PC-9 (cell line): ENCODE measurements around the gene PEX14. TPM values are rescaled to one million over a fixed set of nuclear protein-coding genes. Genes with fewer than 3 reads are reported as not detected.

Source experiments
- BruUV-seq: library from RNA; stranded (reverse); fragments of 400-500 nt; replicated peaks from 2 replicates; lab custom pipeline; 2021; lab: Mats Ljungman, UMichigan
- CTCF ChIA-PET: fragments of 300-600 bp; sonication (Branson Sonifier 250); formaldehyde crosslinking; loops from one replicate; lab custom pipeline; 2022; ENCODE audit warnings: antibody characterized with exemption; lab: Charles Lee
- POLR2A ChIA-PET: fragments of 300-600 bp; sonication (Branson Sonifier 250); formaldehyde crosslinking; loops from one replicate; lab custom pipeline; 2022; ENCODE audit warnings: antibody characterized with exemption; ENCODE audit not compliant: unreplicated experiment; lab: Charles Lee
- DNase-seq, 2 experiments: peaks; one replicate each; pipeline versions ENCODE4 v3.0.0 to v3.0.0-alpha.2; 2015 to 2022; ENCODE audit warnings: mixed read lengths in 1 of 2
- H2AFZ ChIP-seq: fragments of 200-600 bp; sonication (generic); 2 replicates; pipeline ENCODE4 v1.8.1; 2017; ENCODE audit warnings: antibody characterized with exemption
- H3F3A ChIP-seq: fragments of 200-600 bp; sonication (generic); 2 replicates; pipeline ENCODE4 v1.8.1; 2017; ENCODE audit warnings: antibody characterized with exemption, mild to moderate bottlenecking, low read depth; ENCODE audit not compliant: insufficient read depth
- H3K27ac ChIP-seq: fragments of 200-600 bp; sonication (generic); 2 replicates; pipeline ENCODE4 v1.6.1; 2016; ENCODE audit warnings: mixed run types
- H3K27me3 ChIP-seq: fragments of 200-600 bp; sonication (generic); 2 replicates; pipeline ENCODE4 v1.6.1; 2016; ENCODE audit warnings: low read depth, mixed run types; ENCODE audit not compliant: insufficient read depth
- H3K36me3 ChIP-seq: fragments of 200-600 bp; sonication (generic); 2 replicates; pipeline ENCODE4 v1.6.1; 2016; ENCODE audit warnings: low read depth, mixed run types
- H3K4me1 ChIP-seq: fragments of 200-600 bp; sonication (generic); replicated peaks from 2 replicates; pipeline ENCODE4 v1.6.1; 2016; ENCODE audit warnings: mixed run types; ENCODE audit not compliant: insufficient read depth
- H3K4me2 ChIP-seq: fragments of 200-600 bp; sonication (generic); 2 replicates; pipeline ENCODE4 v1.6.1; 2017; ENCODE audit warnings: mixed run types
- H3K4me3 ChIP-seq: fragments of 200-600 bp; sonication (generic); 2 replicates; pipeline ENCODE4 v1.6.1; 2016; ENCODE audit warnings: mixed run types
- H3K79me2 ChIP-seq: fragments of 200-600 bp; sonication (generic); 2 replicates; pipeline ENCODE4 v1.6.1; 2017; ENCODE audit warnings: low read depth, mixed run types
- H3K9me2 ChIP-seq: fragments of 200-600 bp; sonication (generic); 2 replicates; pipeline ENCODE4 v1.8.1; 2017; ENCODE audit warnings: mild to moderate bottlenecking; ENCODE audit not compliant: insufficient read depth
- H3K9me3 ChIP-seq: fragments of 200-600 bp; sonication (generic); 2 replicates; pipeline ENCODE4 v1.8.1; 2016; ENCODE audit warnings: low read depth; ENCODE audit not compliant: insufficient read depth
- H4K20me1 ChIP-seq: fragments of 200-600 bp; sonication (generic); 2 replicates; pipeline ENCODE4 v1.8.1; 2017; ENCODE audit not compliant: insufficient read depth
- CTCF ChIP-seq: fragments of 200-600 bp; sonication (generic); conservative IDR thresholded peaks from 2 replicates; pipeline ENCODE4 v1.6.1; 2017; ENCODE audit warnings: mixed run types, antibody characterized with exemption, mild to moderate bottlenecking, moderate library complexity
- EZH2 ChIP-seq: fragments of 200-600 bp; sonication (generic); IDR thresholded peaks from 2 replicates; pipeline ENCODE4 v1.8.0; 2017; ENCODE audit warnings: antibody characterized with exemption, low read depth
- intact Hi-C: fragments of 100-400 bp; cut with micrococcal nuclease; formaldehyde crosslinking; loops from one replicate; pipeline ENCODE4 v1.10.0; 2022; ENCODE audit not compliant: unreplicated experiment
- total RNA-seq: library from RNA; stranded (reverse); gene quantifications from 2 replicates; pipeline ENCODE4 v1.2.3, GENCODE V29; 2021

Gene PEX14
- total RNA-seq, 1 experiment from 2014 or later = 28.3 TPM

- DNase-seq = no peak
- no peak overlapping the region for H3K4me3 ChIP-seq
- H3K27me3 ChIP-seq = no peaks in the 10 kb centered on the region
- peaks cover 35% of the 10 kb centered on the region for H3K79me2 ChIP-seq
- no peak overlapping the region for H2AFZ ChIP-seq
- no peak for TF ChIP-seq EZH2
- TF ChIP-seq CTCF = no peak
- intact Hi-C loops = loop anchor here (10.0 kb wide), 1 partner anchor 496 kb away; the partner anchor contains the start of gene TARDBP
- no peaks in the 10 kb centered on the region for H3K9me3 ChIP-seq
- no peak overlapping the region for H3K27ac ChIP-seq
- H3F3A ChIP-seq = no peaks in the 10 kb centered on the region
- no peaks in the 10 kb centered on the region for H3K36me3 ChIP-seq
- no TSS peak for BruUV-seq
- H3K4me1 ChIP-seq = peaks cover 17% of the 10 kb centered on the region
- no peak overlapping the region for H3K4me2 ChIP-seq
- CTCF ChIA-PET = no interaction called here
- POLR2A ChIA-PET = no interaction called here
- peaks cover 8% of the 10 kb centered on the region; the same call in 1 of the 2 replicates for H4K20me1 ChIP-seq
- no peaks in the 10 kb centered on the region for H3K9me2 ChIP-seq
Measured at GRCh38 chr1:10519016-10519417, 44.3 kb downstream of the PEX14 start.

- DNase-seq = no peak
- CTCF ChIA-PET = interaction anchor here (0.6 kb wide), 1 partner anchor 347 kb away, joined by 4 read pairs; no protein-coding TSS in a partner anchor
- POLR2A ChIA-PET = no interaction called here
Measured at GRCh38 chr1:10520497-10520896, 45.7 kb downstream of the PEX14 start.

GRCh38 chr1:10520952-10521351 lies 46.2 kb downstream of the PEX14 start:
- H3K9me2 ChIP-seq = no peaks in the 10 kb centered on the region
- no peak overlapping the region for H3K4me2 ChIP-seq

More at GRCh38 chr1:10520497-10520896, 45.7 kb downstream of the PEX14 start:
- no peaks in the 10 kb centered on the region for H3K27me3 ChIP-seq
- H3K79me2 ChIP-seq = 0 out of 2 replicates have a peak, but pooled peaks cover 23% of the 10 kb centered on the region
- no peak overlapping the region for H3K27ac ChIP-seq
- H3K9me3 ChIP-seq = no peaks in the 10 kb centered on the region
- BruUV-seq = no TSS peak
- peaks cover 17% of the 10 kb centered on the region for H3K4me1 ChIP-seq
- no peaks in the 10 kb centered on the region for H3K9me2 ChIP-seq
- intact Hi-C loops = no loop called here
- H3K4me3 ChIP-seq = no peak overlapping the region
- TF ChIP-seq EZH2 (no peak), CTCF (no peak)
- peaks cover 5% of the 10 kb centered on the region; the same call in 1 of the 2 replicates for H4K20me1 ChIP-seq
- no peaks in the 10 kb centered on the region for H3F3A ChIP-seq
- no peak overlapping the region for H2AFZ ChIP-seq
- H3K4me2 ChIP-seq = no peak overlapping the region
- no peaks in the 10 kb centered on the region; the same call in 1 of the 2 replicates for H3K36me3 ChIP-seq

More at GRCh38 chr1:10520952-10521351, 46.2 kb downstream of the PEX14 start:
- intact Hi-C loops = no loop called here
- no peaks in the 10 kb centered on the region for H3K9me3 ChIP-seq
- no peak for TF ChIP-seq EZH2
- TF ChIP-seq CTCF = no peak
- ChIA-PET CTCF (interaction anchor here (0.6 to 0.7 kb wide), 2 partner anchors 346 to 475 kb away, joined by 3 to 4 read pairs; no protein-coding TSS in a partner anchor), POLR2A (interaction anchor here (0.7 kb wide), 1 partner anchor 157 kb away, joined by 16 read pairs; no protein-coding TSS in a partner anchor)
- BruUV-seq = no TSS peak
- H2AFZ ChIP-seq = no peak overlapping the region
- no peak overlapping the region for H3K27ac ChIP-seq
- 0 out of 2 replicates have a peak, but pooled peaks cover 18% of the 10 kb centered on the region for H3K79me2 ChIP-seq
- no peaks in the 10 kb centered on the region for H3K27me3 ChIP-seq
- H3K4me1 ChIP-seq = peaks cover 17% of the 10 kb centered on the region
- H3K4me3 ChIP-seq = no peak overlapping the region
- no peak for DNase-seq
- no peaks in the 10 kb centered on the region; the same call in 1 of the 2 replicates for H3K36me3 ChIP-seq
- H3F3A ChIP-seq = no peaks in the 10 kb centered on the region
- peaks cover 1% of the 10 kb centered on the region; the same call in 1 of the 2 replicates for H4K20me1 ChIP-seq
